Mesenchymal stem cell (in vitro differentiated cells and primary cell): ENCODE data around the gene AREL1.

Experiments
- DNase-seq: peaks from one replicate; pipeline ENCODE4 v3.0.0-alpha.2; 2013
- H2AFZ ChIP-seq: one replicate; pipeline ENCODE4 v1.6.1; 2013; ENCODE audit warnings: low read depth, mild to moderate bottlenecking, control low read depth, inconsistent platforms, low read length, moderate library complexity
- H2AK5ac ChIP-seq: 2 replicates; pipeline ENCODE4 v1.6.1; 2013; ENCODE audit warnings: low read length, moderate library complexity, mild to moderate bottlenecking, inconsistent platforms; ENCODE audit not compliant: severe bottlenecking
- H2BK120ac ChIP-seq: one replicate; pipeline ENCODE4 v1.6.1; 2013; ENCODE audit warnings: low read depth, mild to moderate bottlenecking, inconsistent platforms, low read length, moderate library complexity
- H2BK12ac ChIP-seq, 2 experiments: one replicate each; pipeline ENCODE4 v1.6.1; 2013; ENCODE audit warnings: inconsistent platforms in 2 of 2, low read length in 2 of 2, mild to moderate bottlenecking in 2 of 2, moderate library complexity in 2 of 2, control low read depth in 1 of 2
- H2BK15ac ChIP-seq: one replicate; pipeline ENCODE4 v1.6.1; 2013; ENCODE audit warnings: mild to moderate bottlenecking, low read depth, inconsistent platforms; ENCODE audit not compliant: poor library complexity, severe bottlenecking
- H2BK5ac ChIP-seq: 2 replicates; pipeline ENCODE4 v1.6.1; 2013; ENCODE audit warnings: low read depth, mild to moderate bottlenecking, low read length, control low read depth, inconsistent platforms; ENCODE audit not compliant: poor library complexity, severe bottlenecking
- H3K14ac ChIP-seq, 2 experiments: one replicate each; pipeline ENCODE4 v1.6.1; 2013; ENCODE audit warnings: inconsistent platforms in 2 of 2, low read length in 2 of 2, control low read depth in 1 of 2, mild to moderate bottlenecking in 1 of 2, moderate library complexity in 1 of 2
- H3K18ac ChIP-seq, 2 experiments: one replicate each; pipeline ENCODE4 v1.6.1; 2013; ENCODE audit warnings: inconsistent platforms in 2 of 2, low read length in 2 of 2, control low read depth in 1 of 2, low read depth in 1 of 2, mild to moderate bottlenecking in 1 of 2
- H3K23ac ChIP-seq, 2 experiments: one replicate each; pipeline ENCODE4 v1.6.1; 2013; ENCODE audit warnings: inconsistent platforms in 2 of 2, low read length in 2 of 2, mild to moderate bottlenecking in 2 of 2, moderate library complexity in 2 of 2, control low read depth in 1 of 2
- H3K27ac ChIP-seq: 2 replicates; pipeline ENCODE4 v1.5.1; 2013; ENCODE audit warnings: mild to moderate bottlenecking, moderate library complexity, low read length, control low read depth, inconsistent platforms; ENCODE audit not compliant: poor library complexity, severe bottlenecking
- H3K27me3 ChIP-seq, 2 experiments: 2 replicates each; pipeline versions ENCODE4 v1.6.1 to v1.7.0; 2013; ENCODE audit warnings: low read length in 2 of 2, mild to moderate bottlenecking in 2 of 2, moderate library complexity in 2 of 2, control low read depth in 1 of 2, inconsistent platforms in 1 of 2; ENCODE audit not compliant: control insufficient read depth in 1 of 2, insufficient read depth in 1 of 2
- H3K36me3 ChIP-seq, 2 experiments: 2 replicates each; pipeline versions ENCODE4 v1.6.1 to v1.7.0; 2013; ENCODE audit warnings: low read length in 2 of 2, control low read depth in 1 of 2, inconsistent platforms in 1 of 2, low read depth in 1 of 2, mild to moderate bottlenecking in 1 of 2; ENCODE audit not compliant: insufficient read depth in 2 of 2, control insufficient read depth in 1 of 2
- H3K4ac ChIP-seq, 2 experiments: one replicate each; pipeline ENCODE4 v1.6.1; 2013; ENCODE audit warnings: inconsistent platforms in 2 of 2, low read length in 2 of 2, mild to moderate bottlenecking in 2 of 2, moderate library complexity in 2 of 2, control low read depth in 1 of 2, low read depth in 1 of 2
- H3K4me1 ChIP-seq: 2 replicates; pipeline ENCODE4 v1.6.1; 2013; ENCODE audit warnings: low read depth, low read length, control low read depth; ENCODE audit not compliant: control insufficient read depth, insufficient read depth
- H3K4me2 ChIP-seq: 2 replicates; pipeline ENCODE4 v1.6.1; 2013; ENCODE audit warnings: low read length, mild to moderate bottlenecking, inconsistent platforms; ENCODE audit not compliant: poor library complexity, severe bottlenecking
- H3K4me3 ChIP-seq, 2 experiments: 2 replicates each; pipeline versions ENCODE4 v1.5.1 to v1.7.0; 2013; ENCODE audit warnings: low read length in 2 of 2, mild to moderate bottlenecking in 2 of 2, control low read depth in 1 of 2, low read depth in 1 of 2; ENCODE audit not compliant: insufficient read depth in 1 of 2
- H3K79me1 ChIP-seq: replicated peaks from 2 replicates; pipeline ENCODE4 v1.6.1; 2013; ENCODE audit warnings: mild to moderate bottlenecking, control low read depth, low read length, inconsistent platforms; ENCODE audit not compliant: poor library complexity, severe bottlenecking
- H3K9ac ChIP-seq: 2 replicates; pipeline ENCODE4 v1.7.0; 2013; ENCODE audit warnings: mild to moderate bottlenecking, low read length, moderate library complexity
- H3K9me3 ChIP-seq: 2 replicates; pipeline ENCODE4 v1.7.0; 2013; ENCODE audit warnings: mild to moderate bottlenecking, low read length; ENCODE audit not compliant: control insufficient read depth
- H4K8ac ChIP-seq: one replicate; pipeline ENCODE4 v1.6.1; 2013; ENCODE audit warnings: inconsistent platforms, mild to moderate bottlenecking, low read length, moderate library complexity
- H4K91ac ChIP-seq: one replicate; pipeline ENCODE4 v1.6.1; 2013; ENCODE audit warnings: mild to moderate bottlenecking, low read length, inconsistent platforms
- WGBS: methylation state at CpG from one replicate; pipeline ENCODE4 v1.1.7; 2013; ENCODE audit warnings: mixed read lengths; 5-methylcytosine and 5-hydroxymethylcytosine counted together

Gene AREL1

DNA sequence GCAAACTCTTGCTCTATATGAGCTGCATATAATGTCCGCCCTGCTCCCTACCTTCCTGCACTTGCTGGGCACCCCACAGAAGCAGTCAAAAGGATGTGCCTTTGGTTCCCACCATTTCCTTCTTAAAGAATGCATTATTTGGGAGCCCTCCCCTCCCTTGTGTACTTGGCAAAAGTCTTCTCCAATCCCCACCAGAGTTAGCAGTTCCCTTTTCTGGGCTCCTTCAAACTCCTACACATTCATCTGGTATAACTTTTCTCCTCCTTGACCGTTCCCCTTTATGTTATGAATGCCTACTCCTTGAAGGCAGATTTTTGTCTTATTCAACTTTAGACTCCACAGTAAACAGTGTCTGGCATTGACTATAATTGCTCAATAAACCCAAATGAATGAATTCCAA lies 27.8 kb downstream of the AREL1 start:
- H2AK5ac ChIP-seq: no peak overlapping the region
- H3K79me1 ChIP-seq: peaks cover 24% of the 10 kb centered on the region
- H3K9ac ChIP-seq: no peak overlapping the region
- H3K4ac ChIP-seq: no peak overlapping the region
- H3K23ac ChIP-seq: no peak overlapping the region
- H2BK5ac ChIP-seq: no peak overlapping the region
- H4K8ac ChIP-seq: no peak overlapping the region
- H3K14ac ChIP-seq: no peak overlapping the region
- no peak overlapping the region for H3K18ac ChIP-seq
- H3K4me3 ChIP-seq: no peak overlapping the region
- no peak overlapping the region for H4K91ac ChIP-seq
- H3K27me3 ChIP-seq: no peaks in the 10 kb centered on the region
- H2AFZ ChIP-seq: no peak overlapping the region
- H2BK15ac ChIP-seq: no peak overlapping the region
- no peaks in the 10 kb centered on the region for H3K9me3 ChIP-seq
- H2BK120ac ChIP-seq: no peak overlapping the region
- no peak overlapping the region for H2BK12ac ChIP-seq
- over 99% methylated on average over 2 of the region's 2 CpGs for WGBS
- no peak overlapping the region for H3K27ac ChIP-seq
- H3K4me2 ChIP-seq: no peak overlapping the region
- DNase-seq: no peak
- H3K4me1 ChIP-seq: no peaks in the 10 kb centered on the region
- H3K36me3 ChIP-seq: peaks cover 21 to 90% of the 10 kb centered on the region in 2 experiments

GRCh38 chr14:74684434-74684833 lies 28.4 kb downstream of the AREL1 start:
- Histone ChIP-seq H2BK5ac (no peak overlapping the region), H3K9me3 (no peaks in the 10 kb centered on the region)
- 99% methylated on average over 12 of the region's 12 CpGs for WGBS

GRCh38 chr14:74683406-74683805 lies 29.5 kb downstream of the AREL1 start:
- H4K91ac ChIP-seq: no peak overlapping the region
- no peak for DNase-seq
- peaks cover 24% of the 10 kb centered on the region for H3K79me1 ChIP-seq
- no peaks in the 10 kb centered on the region for H3K27me3 ChIP-seq
- H3K14ac ChIP-seq: no peak overlapping the region
- no peak overlapping the region for H2AK5ac ChIP-seq
- no peak overlapping the region for H2BK5ac ChIP-seq
- no peak overlapping the region for H3K4me2 ChIP-seq
- H2BK12ac ChIP-seq: no peak overlapping the region
- peaks cover 13 to 78% of the 10 kb centered on the region in 2 experiments for H3K36me3 ChIP-seq
- H3K27ac ChIP-seq: no peak overlapping the region
- no peak overlapping the region for H2AFZ ChIP-seq
- H2BK120ac ChIP-seq: no peak overlapping the region
- no peaks in the 10 kb centered on the region for H3K9me3 ChIP-seq
- H4K8ac ChIP-seq: no peak overlapping the region
- no peak overlapping the region for H3K18ac ChIP-seq
- no peak overlapping the region for H3K9ac ChIP-seq
- H3K4me1 ChIP-seq: no peaks in the 10 kb centered on the region
- H3K23ac ChIP-seq: no peak overlapping the region
- H3K4me3 ChIP-seq: no peak overlapping the region
- no peak overlapping the region for H3K4ac ChIP-seq
- 87% methylated on average over 3 of the region's 3 CpGs for WGBS
- no peak overlapping the region for H2BK15ac ChIP-seq

More at GRCh38 chr14:74684434-74684833, 28.4 kb downstream of the AREL1 start:
- no peak overlapping the region for H3K4me2 ChIP-seq
- no peak for DNase-seq
- peaks cover 16 to 86% of the 10 kb centered on the region in 2 experiments for H3K36me3 ChIP-seq
- no peak overlapping the region for H4K91ac ChIP-seq
- no peak overlapping the region for H3K4ac ChIP-seq
- no peak overlapping the region for H2BK15ac ChIP-seq
- no peaks in the 10 kb centered on the region for H3K27me3 ChIP-seq
- H3K18ac ChIP-seq: no peak overlapping the region
- no peak overlapping the region for H2AK5ac ChIP-seq
- H3K79me1 ChIP-seq: peaks cover 22% of the 10 kb centered on the region
- no peak overlapping the region for H2BK12ac ChIP-seq
- no peak overlapping the region for H3K27ac ChIP-seq
- H3K4me1 ChIP-seq: no peaks in the 10 kb centered on the region
- no peak overlapping the region for H3K14ac ChIP-seq
- no peak overlapping the region for H3K4me3 ChIP-seq
- H4K8ac ChIP-seq: no peak overlapping the region
- H3K9ac ChIP-seq: no peak overlapping the region
- no peak overlapping the region for H2AFZ ChIP-seq
- no peak overlapping the region for H3K23ac ChIP-seq
- no peak overlapping the region for H2BK120ac ChIP-seq

DNA sequence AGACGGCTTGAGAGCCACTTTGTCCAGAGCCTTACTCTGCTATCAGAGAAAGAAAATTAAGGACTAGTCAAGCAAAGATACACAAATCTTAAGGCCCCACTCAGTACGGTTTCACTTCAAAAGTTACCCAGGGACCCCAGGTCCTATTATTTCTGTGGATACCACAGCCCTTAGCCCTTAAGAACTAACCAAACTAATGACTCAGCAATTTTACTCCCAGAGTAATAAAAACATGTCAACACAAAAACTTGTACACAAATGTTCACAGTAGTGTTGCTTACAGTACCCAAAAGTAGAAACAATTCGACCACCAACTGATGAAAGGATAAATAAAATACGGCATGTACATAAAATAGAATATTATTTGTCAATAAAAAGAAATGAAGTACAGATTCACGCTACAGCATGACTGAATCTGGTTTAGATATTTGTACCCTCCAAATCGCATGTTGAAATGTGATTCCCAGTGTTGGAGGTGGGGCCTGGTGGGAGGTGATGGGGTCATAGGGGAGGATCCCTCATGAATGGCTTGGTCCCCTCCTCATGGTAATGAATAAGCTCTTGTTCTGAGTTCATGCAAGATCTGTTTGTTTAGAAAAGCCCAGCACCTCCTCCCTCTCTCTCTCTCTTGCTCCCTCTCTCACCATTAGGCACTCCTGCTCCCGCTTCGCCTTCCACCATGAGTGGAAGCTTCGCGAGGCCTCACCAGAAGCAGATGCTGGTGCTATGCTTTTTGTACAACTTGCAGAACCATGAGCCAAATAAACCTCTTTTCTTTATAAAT lies 30.5 kb downstream of the AREL1 start:
- H3K4me2 ChIP-seq: no peak overlapping the region

More for the DNA sequence above, 30.5 kb downstream of the AREL1 start:
- H3K27ac ChIP-seq: no peak overlapping the region
- H2BK12ac ChIP-seq: no peak overlapping the region
- no peak overlapping the region for H2BK15ac ChIP-seq
- H3K9ac ChIP-seq: no peak overlapping the region
- no peak overlapping the region for H4K8ac ChIP-seq
- H3K4me1 ChIP-seq: no peaks in the 10 kb centered on the region
- no peak overlapping the region for H3K18ac ChIP-seq
- H2BK120ac ChIP-seq: no peak overlapping the region
- H4K91ac ChIP-seq: no peak overlapping the region
- H3K4ac ChIP-seq: no peak overlapping the region
- H2AFZ ChIP-seq: no peak overlapping the region
- no peak for DNase-seq
- no peak overlapping the region for H3K23ac ChIP-seq
- no peaks in the 10 kb centered on the region for H3K27me3 ChIP-seq
- WGBS: 93% methylated on average over 8 of the region's 10 CpGs
- H2BK5ac ChIP-seq: no peak overlapping the region
- H3K14ac ChIP-seq: no peak overlapping the region
- H2AK5ac ChIP-seq: no peak overlapping the region
- peaks cover 13 to 70% of the 10 kb centered on the region in 2 experiments for H3K36me3 ChIP-seq
- H3K9me3 ChIP-seq: no peaks in the 10 kb centered on the region
- peaks cover 22% of the 10 kb centered on the region for H3K79me1 ChIP-seq
- no peak overlapping the region for H3K4me3 ChIP-seq
